PC-3 (cell line): ENCODE measurements around the gene ZKSCAN2. TPM values are rescaled to one million over a fixed set of nuclear protein-coding genes. Genes with fewer than 3 reads are reported as not detected.

ENCODE experiments used
- ATAC-seq: fragments of 200-7000 bp; cut with Tn5 transposase; 2 replicates; pipeline ENCODE4 v1.9.1; 2020; ENCODE audit warnings: mild to moderate bottlenecking, moderate library complexity
- BruUV-seq: library from RNA; stranded (reverse); fragments of 400-500 nt; replicated peaks from 2 replicates; lab custom pipeline; 2021; lab: Mats Ljungman, UMichigan
- CTCF ChIA-PET: fragments of 300-600 bp; sonication (Branson Sonifier 250); formaldehyde crosslinking; loops from one replicate; lab custom pipeline; 2022; ENCODE audit warnings: antibody characterized with exemption; lab: Charles Lee
- POLR2A ChIA-PET: fragments of 300-600 bp; sonication (Branson Sonifier 250); formaldehyde crosslinking; loops from one replicate; lab custom pipeline; 2022; ENCODE audit warnings: antibody characterized with exemption; ENCODE audit not compliant: unreplicated experiment; lab: Charles Lee
- DNase-seq: peaks from one replicate; pipeline ENCODE4 v3.0.0-alpha.2; 2015
- H2AFZ ChIP-seq: fragments of 300-600 bp; sonication (generic); 2 replicates; pipeline ENCODE4 v1.6.0; 2016; ENCODE audit warnings: antibody characterized with exemption, low read length
- H3F3A ChIP-seq: fragments of 300-600 bp; sonication (generic); one replicate; pipeline ENCODE4 v1.6.0; 2017; ENCODE audit warnings: antibody characterized with exemption, low read length, control low read depth, mild to moderate bottlenecking; ENCODE audit not compliant: unreplicated experiment
- H3K27ac ChIP-seq: fragments of 300-600 bp; sonication (generic); 2 replicates; pipeline ENCODE4 v1.5.1; 2016; ENCODE audit warnings: mild to moderate bottlenecking, low read length
- H3K27me3 ChIP-seq: fragments of 300-600 bp; sonication (generic); 2 replicates; pipeline ENCODE4 v1.6.1; 2016; ENCODE audit warnings: low read length, mixed read lengths
- H3K36me3 ChIP-seq: fragments of 300-600 bp; sonication (generic); 2 replicates; pipeline ENCODE4 v1.6.1; 2016; ENCODE audit warnings: low read depth, mixed run types, low read length, mixed read lengths
- H3K4me1 ChIP-seq: fragments of 300-600 bp; sonication (generic); 2 replicates; pipeline ENCODE4 v1.5.1; 2016; ENCODE audit warnings: low read length; ENCODE audit not compliant: insufficient read depth
- H3K4me2 ChIP-seq: fragments of 300-600 bp; sonication (generic); 2 replicates; pipeline ENCODE4 v1.6.0; 2016; ENCODE audit warnings: low read length
- H3K4me3 ChIP-seq: fragments of 300-600 bp; sonication (generic); 2 replicates; pipeline ENCODE4 v1.5.1; 2016; ENCODE audit warnings: mild to moderate bottlenecking, low read length, mixed read lengths
- H3K79me2 ChIP-seq: fragments of 300-600 bp; sonication (generic); 2 replicates; pipeline ENCODE4 v1.6.1; 2017; ENCODE audit warnings: low read length, mixed read lengths
- H3K9ac ChIP-seq: fragments of 300-600 bp; sonication (generic); 2 replicates; pipeline ENCODE4 v1.6.0; 2016; ENCODE audit warnings: mild to moderate bottlenecking, low read length
- H3K9me2 ChIP-seq: fragments of 300-600 bp; sonication (generic); replicated peaks from 2 replicates; pipeline ENCODE4 v1.6.1; 2016; ENCODE audit warnings: mixed run types, low read length, mixed read lengths
- H3K9me3 ChIP-seq: fragments of 300-600 bp; sonication (generic); 2 replicates; pipeline ENCODE4 v1.6.1; 2016; ENCODE audit warnings: low read length, mixed read lengths
- H4K20me1 ChIP-seq: fragments of 300-600 bp; sonication (generic); 2 replicates; pipeline ENCODE4 v1.6.1; 2016; ENCODE audit warnings: low read length, mixed read lengths
- EZH2 ChIP-seq: fragments of 300-600 bp; sonication (generic); IDR thresholded peaks from one replicate; pipeline ENCODE4 v1.6.1; 2017; ENCODE audit warnings: antibody characterized with exemption, mild to moderate bottlenecking, low read length; ENCODE audit not compliant: unreplicated experiment
- EZH2phosphoT487 ChIP-seq: fragments of 300-600 bp; sonication (generic); IDR thresholded peaks from 2 replicates; pipeline ENCODE4 v1.6.1; 2018; ENCODE audit warnings: mild to moderate bottlenecking, antibody characterized with exemption, low read length, borderline replicate concordance
- intact Hi-C: fragments of 100-400 bp; cut with micrococcal nuclease; formaldehyde crosslinking; loops from 2 replicates; pipeline ENCODE4 v1.9.0; 2023
- total RNA-seq: library from RNA; depleted of rRNA; stranded (reverse); fragments of >200 nt; gene quantifications from 2 replicates; pipeline ENCODE4 v1.2.3, GENCODE V29; 2014
- TF ChIP-seq, protein P1 (sequence below): fragments of 300-600 bp; sonication (generic); conservative IDR thresholded peaks from 2 replicates; pipeline ENCODE4 v1.5.1; 2017; ENCODE audit warnings: antibody characterized with exemption, low read depth, mild to moderate bottlenecking, low read length

Gene ZKSCAN2
- total RNA-seq, 1 experiment from 2014 or later: 2.6 TPM

DNA sequence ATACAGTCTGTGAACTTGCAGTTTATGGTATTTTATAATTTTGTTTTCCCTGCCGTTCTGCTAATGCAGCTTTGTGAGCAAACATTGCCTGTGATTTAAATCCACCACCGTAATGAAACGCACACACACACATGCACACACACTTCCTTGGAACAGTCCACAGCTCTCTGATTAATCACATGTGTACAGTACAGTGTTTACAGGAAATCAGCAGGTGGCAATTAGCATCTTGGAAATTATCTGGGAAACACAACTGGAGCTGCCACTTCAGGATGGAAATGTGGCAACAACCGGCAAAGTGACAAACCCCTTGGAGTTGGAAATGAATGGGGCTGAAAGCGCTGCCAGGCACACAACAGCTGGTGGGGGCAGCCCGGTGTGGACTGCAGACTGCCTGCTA, 12.9 kb upstream of the ZKSCAN2 start:
- Histone ChIP-seq H3K4me1 (no peaks in the 10 kb centered on the region), H3K9me3 (no peaks in the 10 kb centered on the region), H3K79me2 (no peaks in the 10 kb centered on the region), H4K20me1 (no peaks in the 10 kb centered on the region), H3K9me2 (no peaks in the 10 kb centered on the region), H2AFZ (no peak overlapping the region), H3K4me2 (no peak overlapping the region), H3K9ac (no peak overlapping the region), H3K4me3 (no peak overlapping the region), H3F3A (no peaks in the 10 kb centered on the region), H3K27ac (no peak overlapping the region), H3K27me3 (no peaks in the 10 kb centered on the region), H3K36me3 (no peaks in the 10 kb centered on the region)
- CTCF ChIA-PET: no interaction called here
- intact Hi-C loops: no loop called here
- ATAC-seq (no peak), DNase-seq (no peak)
- POLR2A ChIA-PET: no interaction called here
- no peak for TF ChIP-seq EZH2
- TF ChIP-seq, protein P1, sequence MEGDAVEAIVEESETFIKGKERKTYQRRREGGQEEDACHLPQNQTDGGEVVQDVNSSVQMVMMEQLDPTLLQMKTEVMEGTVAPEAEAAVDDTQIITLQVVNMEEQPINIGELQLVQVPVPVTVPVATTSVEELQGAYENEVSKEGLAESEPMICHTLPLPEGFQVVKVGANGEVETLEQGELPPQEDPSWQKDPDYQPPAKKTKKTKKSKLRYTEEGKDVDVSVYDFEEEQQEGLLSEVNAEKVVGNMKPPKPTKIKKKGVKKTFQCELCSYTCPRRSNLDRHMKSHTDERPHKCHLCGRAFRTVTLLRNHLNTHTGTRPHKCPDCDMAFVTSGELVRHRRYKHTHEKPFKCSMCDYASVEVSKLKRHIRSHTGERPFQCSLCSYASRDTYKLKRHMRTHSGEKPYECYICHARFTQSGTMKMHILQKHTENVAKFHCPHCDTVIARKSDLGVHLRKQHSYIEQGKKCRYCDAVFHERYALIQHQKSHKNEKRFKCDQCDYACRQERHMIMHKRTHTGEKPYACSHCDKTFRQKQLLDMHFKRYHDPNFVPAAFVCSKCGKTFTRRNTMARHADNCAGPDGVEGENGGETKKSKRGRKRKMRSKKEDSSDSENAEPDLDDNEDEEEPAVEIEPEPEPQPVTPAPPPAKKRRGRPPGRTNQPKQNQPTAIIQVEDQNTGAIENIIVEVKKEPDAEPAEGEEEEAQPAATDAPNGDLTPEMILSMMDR: no peak
- no peak for TF ChIP-seq EZH2phosphoT487
- no TSS peak for BruUV-seq

- Histone ChIP-seq H2AFZ (no peak overlapping the region), H3K4me1 (no peaks in the 10 kb centered on the region), H3K4me2 (no peak overlapping the region), H4K20me1 (no peaks in the 10 kb centered on the region), H3K9me2 (no peaks in the 10 kb centered on the region), H3K27ac (no peak overlapping the region), H3K79me2 (no peaks in the 10 kb centered on the region), H3F3A (no peaks in the 10 kb centered on the region), H3K9ac (no peak overlapping the region), H3K4me3 (no peak overlapping the region), H3K36me3 (no peaks in the 10 kb centered on the region), H3K9me3 (no peaks in the 10 kb centered on the region), H3K27me3 (no peaks in the 10 kb centered on the region)
- no TSS peak for BruUV-seq
- no peak for TF ChIP-seq EZH2phosphoT487
- TF ChIP-seq EZH2: no peak
- TF ChIP-seq, protein P1: no peak
- ATAC-seq (no peak), DNase-seq (no peak)
- ChIA-PET POLR2A (no interaction called here), CTCF (no interaction called here)
- intact Hi-C loops: no loop called here
These were observed 12.2 kb upstream of the ZKSCAN2 start for GRCh38 chr16:25269879-25270278.

- DNase-seq (no peak), ATAC-seq (no peak)
- Histone ChIP-seq H3K79me2 (peaks cover 7% of the 10 kb centered on the region), H3K4me1 (no peaks in the 10 kb centered on the region), H4K20me1 (0 out of 2 replicates have a peak, but pooled peaks cover 5% of the 10 kb centered on the region), H3F3A (no peaks in the 10 kb centered on the region), H3K27ac (no peak overlapping the region), H3K9me3 (no peaks in the 10 kb centered on the region), H3K27me3 (no peaks in the 10 kb centered on the region), H3K36me3 (no peaks in the 10 kb centered on the region), H2AFZ (no peak overlapping the region), H3K4me3 (no peak overlapping the region), H3K9me2 (no peaks in the 10 kb centered on the region), H3K4me2 (no peak overlapping the region), H3K9ac (no peak overlapping the region)
- CTCF ChIA-PET: no interaction called here
- BruUV-seq: no TSS peak
- intact Hi-C loops: no loop called here
- TF ChIP-seq, protein P1: no peak
- TF ChIP-seq EZH2 (no peak), EZH2phosphoT487 (no peak)
- POLR2A ChIA-PET: no interaction called here
These were observed 8.3 kb upstream of the ZKSCAN2 start for GRCh38 chr16:25265968-25266367.
